Activated naive CD4-positive, alpha-beta T cell treated with anti-CD3 and anti-CD28 coated beads for 36 hours (primary cell): ENCODE measurements around the gene TAS2R40. TPM values are rescaled to one million over a fixed set of nuclear protein-coding genes. Genes with fewer than 3 reads are reported as not detected.
"Not testable (repeated sequence)": the region's sequence is repeated elsewhere in the genome, so short reads cannot be mapped to it uniquely, and the experiment has no call there.

Experiments used
- CTCF ChIA-PET: fragments of 350-600 bp; sonication (Branson Sonifier 250); formaldehyde crosslinking; loops from one replicate; lab custom pipeline; 2021; ENCODE audit warnings: antibody characterized with exemption; lab: Charles Lee
- DNase-seq: peaks from one replicate; pipeline ENCODE4 v3.0.0-alpha.2; 2020
- H3K27ac Mint-ChIP-seq: one replicate; pipeline ENCODE4 v1.8.0; 2021; ENCODE audit warnings: mild to moderate bottlenecking, mixed read lengths
- H3K27me3 Mint-ChIP-seq: one replicate; pipeline ENCODE4 v1.8.0; 2021; ENCODE audit warnings: low read depth, mixed read lengths
- H3K36me3 Mint-ChIP-seq: one replicate; pipeline ENCODE4 v1.8.0; 2021; ENCODE audit warnings: low read depth, mixed read lengths
- H3K4me1 Mint-ChIP-seq: one replicate; pipeline ENCODE4 v1.8.0; 2021; ENCODE audit warnings: low read depth, mixed read lengths
- H3K4me3 Mint-ChIP-seq: one replicate; pipeline ENCODE4 v1.8.0; 2021; ENCODE audit warnings: mild to moderate bottlenecking, moderate library complexity, mixed read lengths
- H3K9me3 Mint-ChIP-seq: one replicate; pipeline ENCODE4 v1.8.0; 2021; ENCODE audit warnings: mixed read lengths
- intact Hi-C: fragments of 100-400 bp; cut with micrococcal nuclease; formaldehyde crosslinking; loops from one replicate; pipeline ENCODE4 v1.15.1; 2023
- total RNA-seq, 2 experiments: library from RNA; stranded (reverse); gene quantifications; one replicate each; pipeline ENCODE4 v1.2.3, GENCODE V29; 2021

The TAS2R40 gene
- total RNA-seq, 2 experiments from 2014 or later = not detected

- intact Hi-C loops = loop anchor here (10.0 kb wide), 1 partner anchor 1559 kb away; no protein-coding TSS in a partner anchor
- DNase-seq = no peak
- H3K36me3 Mint-ChIP-seq = peaks cover 8% of the 10 kb centered on the region
- peak overlapping the region; percentile 2 for H3K27ac Mint-ChIP-seq
- peaks cover 72% of the 10 kb centered on the region for H3K4me1 Mint-ChIP-seq
- peaks cover 12% of the 10 kb centered on the region for H3K9me3 Mint-ChIP-seq
- CTCF ChIA-PET = interaction anchor here (0.7 to 3.6 kb wide), 16 partner anchors 8 to 162 kb away, joined by 3 to 24 read pairs (median 4); partner anchors contain the start of genes CASP2 and GSTK1
- H3K27me3 Mint-ChIP-seq = no peaks in the 10 kb centered on the region
- no peak overlapping the region for H3K4me3 Mint-ChIP-seq
These were observed 33.7 kb downstream of the TAS2R40 start for GRCh38 chr7:143255564-143255963.

DNA sequence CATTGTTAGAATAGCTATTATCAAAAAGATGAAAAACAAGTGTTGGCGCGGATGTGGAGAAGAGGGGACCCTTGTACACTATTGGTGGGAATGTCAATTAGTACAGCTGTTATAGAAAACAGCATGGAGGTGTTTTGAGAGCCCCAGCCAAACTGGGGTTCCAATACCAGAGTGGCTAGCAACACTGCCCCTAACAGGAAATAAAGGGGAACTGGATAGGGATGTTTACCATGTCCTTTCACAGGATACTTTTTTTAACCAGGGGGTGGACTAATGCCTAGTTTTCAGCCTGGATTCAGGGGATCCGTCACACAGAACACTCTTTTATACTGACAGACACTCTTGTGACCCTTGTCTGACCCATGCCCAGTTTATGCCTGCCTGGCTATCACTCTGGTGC lies 34.5 kb downstream of the TAS2R40 start:
- H3K4me3 Mint-ChIP-seq = no peak overlapping the region
- no peak for DNase-seq
- no peaks in the 10 kb centered on the region for H3K27me3 Mint-ChIP-seq
- peaks cover 70% of the 10 kb centered on the region for H3K4me1 Mint-ChIP-seq
- peaks cover 8% of the 10 kb centered on the region for H3K36me3 Mint-ChIP-seq
- no peak overlapping the region for H3K27ac Mint-ChIP-seq
- intact Hi-C loops = loop anchor here (10.0 kb wide), 1 partner anchor 1558 kb away; no protein-coding TSS in a partner anchor
- CTCF ChIA-PET = interaction anchor here (0.7 to 3.6 kb wide), 11 partner anchors 11 to 161 kb away, joined by 3 to 24 read pairs (median 5); partner anchors contain the start of gene CASP2
- peaks cover 12% of the 10 kb centered on the region for H3K9me3 Mint-ChIP-seq

DNA sequence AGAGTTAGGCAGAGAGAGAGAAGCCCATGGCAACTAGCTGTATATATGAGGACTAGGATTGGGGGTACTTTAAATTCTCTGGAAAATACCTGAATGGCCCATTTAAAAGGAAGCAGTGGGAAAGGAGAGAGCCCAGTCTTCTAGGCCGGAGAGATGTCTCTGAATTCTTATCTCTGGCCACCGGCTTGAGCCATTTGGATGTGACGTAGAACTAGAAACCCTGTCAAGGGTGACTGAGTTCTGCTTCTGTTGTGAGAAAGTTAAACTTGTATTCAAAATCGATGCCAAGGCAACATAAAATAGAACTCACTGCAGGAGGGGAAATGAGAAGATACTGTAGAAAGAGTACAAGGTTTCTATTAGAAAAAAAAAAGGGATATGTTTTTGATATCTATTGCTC lies 35.1 kb downstream of the TAS2R40 start:
- Mint-ChIP-seq H3K4me1 (peaks cover 67% of the 10 kb centered on the region), H3K4me3 (no peak overlapping the region), H3K27me3 (no peaks in the 10 kb centered on the region), H3K9me3 (peaks cover 12% of the 10 kb centered on the region), H3K36me3 (peaks cover 8% of the 10 kb centered on the region), H3K27ac (no peak overlapping the region)
- CTCF ChIA-PET = interaction anchor here (0.7 to 3.6 kb wide), 10 partner anchors 11 to 151 kb away, joined by 3 to 24 read pairs (median 5); partner anchors contain the start of gene CASP2
- no peak for DNase-seq
- intact Hi-C loops = loop anchor here (10.0 kb wide), 1 partner anchor 1558 kb away; no protein-coding TSS in a partner anchor

- intact Hi-C loops = loop anchor here (10.0 kb wide), 1 partner anchor 1557 kb away; no protein-coding TSS in a partner anchor
- Mint-ChIP-seq H3K27me3 (no peaks in the 10 kb centered on the region), H3K9me3 (peaks cover 12% of the 10 kb centered on the region), H3K27ac (no peak overlapping the region), H3K36me3 (peaks cover 6% of the 10 kb centered on the region), H3K4me3 (no peak overlapping the region), H3K4me1 (peaks cover 65% of the 10 kb centered on the region)
- CTCF ChIA-PET = interaction anchor here (0.6 to 3.6 kb wide), 10 partner anchors 14 to 254 kb away, joined by 3 to 24 read pairs (median 5); no protein-coding TSS in a partner anchor
- DNase-seq = no peak
These were observed 35.7 kb downstream of the TAS2R40 start for GRCh38 chr7:143257501-143257900.

GRCh38 chr7:143258831-143259230 lies 37.0 kb downstream of the TAS2R40 start:
- peaks cover 7% of the 10 kb centered on the region for H3K9me3 Mint-ChIP-seq
- peaks cover 6% of the 10 kb centered on the region for H3K36me3 Mint-ChIP-seq
- peak overlapping the region; percentile 56 for H3K4me3 Mint-ChIP-seq
- H3K4me1 Mint-ChIP-seq = peaks cover 64% of the 10 kb centered on the region
- CTCF ChIA-PET = interaction anchor here (0.7 to 3.6 kb wide), 6 partner anchors 11 to 159 kb away, joined by 3 to 24 read pairs (median 4); partner anchors contain the start of gene CASP2
- peak; percentile 54 for DNase-seq
- H3K27me3 Mint-ChIP-seq = no peaks in the 10 kb centered on the region
- intact Hi-C loops = loop anchor here (1.0 to 10.0 kb wide), 4 partner anchors 8 to 1556 kb away; no protein-coding TSS in a partner anchor
- H3K27ac Mint-ChIP-seq = peak overlapping the region; percentile 85

- Mint-ChIP-seq H3K9me3 (peaks cover 1% of the 10 kb centered on the region), H3K36me3 (peaks cover 14% of the 10 kb centered on the region), H3K4me3 (no peak overlapping the region), H3K4me1 (peaks cover 67% of the 10 kb centered on the region), H3K27me3 (no peaks in the 10 kb centered on the region), H3K27ac (peak overlapping the region; percentile 85)
- intact Hi-C loops = loop anchor here (1.0 to 10.0 kb wide), 3 partner anchors 8 to 1575 kb away; partner anchors contain the start of gene TPK1
- CTCF ChIA-PET = interaction anchor here (0.6 to 1.8 kb wide), 3 partner anchors 19 to 40 kb away, joined by 3 to 15 read pairs (median 11); no protein-coding TSS in a partner anchor
- no peak for DNase-seq
These were observed 37.9 kb downstream of the TAS2R40 start for GRCh38 chr7:143259765-143260164.

- CTCF ChIA-PET = interaction anchor here (0.7 to 2.1 kb wide), 5 partner anchors 20 to 118 kb away, joined by 3 to 16 read pairs (median 5); partner anchors contain the start of gene CASP2
- no peak for DNase-seq
- Mint-ChIP-seq H3K27me3 (no peaks in the 10 kb centered on the region), H3K4me3 (peak overlapping the region; percentile 96), H3K27ac (peak overlapping the region; percentile 96), H3K4me1 (peaks cover 63% of the 10 kb centered on the region), H3K9me3 (peaks cover 1% of the 10 kb centered on the region), H3K36me3 (peaks cover 28% of the 10 kb centered on the region)
- intact Hi-C loops = loop anchor here (1.0 to 10.0 kb wide), 2 partner anchors 21 to 1573 kb away; partner anchors contain the start of gene TPK1
These were observed 40.1 kb downstream of the TAS2R40 start for GRCh38 chr7:143261901-143262300.

- Mint-ChIP-seq H3K4me1 (peaks cover 55% of the 10 kb centered on the region), H3K9me3 (peaks cover 1% of the 10 kb centered on the region), H3K27me3 (no peaks in the 10 kb centered on the region), H3K36me3 (peaks cover 38% of the 10 kb centered on the region), H3K27ac (peak within 1 kb of the TSS; percentile 96), H3K4me3 (peak within 1 kb of the TSS; percentile 96)
- intact Hi-C loops = loop anchor here (1.0 to 10.0 kb wide), 6 partner anchors 12 to 1571 kb away; partner anchors contain the start of genes CASP2 and TPK1
- DNase-seq = peak; percentile 90
- CTCF ChIA-PET = interaction anchor here (0.6 to 2.1 kb wide), 16 partner anchors 8 to 153 kb away, joined by 3 to 16 read pairs (median 4); partner anchors contain the start of gene CASP2
These were observed 41.7 kb downstream of the TAS2R40 start, which contains the start of gene GSTK1 for GRCh38 chr7:143263266-143264195. TSS of gene GSTK1 (plus strand) at chr7:143263441. CDS start at chr7:143263514, 73 bp downstream.

- H3K4me3 Mint-ChIP-seq = peak overlapping the region; percentile 96
- not testable (repeated sequence) for H3K27me3 Mint-ChIP-seq, H3K9me3 Mint-ChIP-seq, DNase-seq
- H3K36me3 Mint-ChIP-seq = peaks cover 45% of the 10 kb centered on the region
- peaks cover 52% of the 10 kb centered on the region for H3K4me1 Mint-ChIP-seq
- H3K27ac Mint-ChIP-seq = peak overlapping the region; percentile 96
- CTCF ChIA-PET = interaction anchor here (1.3 to 1.8 kb wide), 5 partner anchors 23 to 37 kb away, joined by 3 to 9 read pairs (median 4); partner anchors contain the start of gene CASP2
- intact Hi-C loops = loop anchor here (10.0 kb wide), 1 partner anchor 1571 kb away; the partner anchor contains the start of gene TPK1
These were observed 42.3 kb downstream of the TAS2R40 start for GRCh38 chr7:143264196-143264568.

DNA sequence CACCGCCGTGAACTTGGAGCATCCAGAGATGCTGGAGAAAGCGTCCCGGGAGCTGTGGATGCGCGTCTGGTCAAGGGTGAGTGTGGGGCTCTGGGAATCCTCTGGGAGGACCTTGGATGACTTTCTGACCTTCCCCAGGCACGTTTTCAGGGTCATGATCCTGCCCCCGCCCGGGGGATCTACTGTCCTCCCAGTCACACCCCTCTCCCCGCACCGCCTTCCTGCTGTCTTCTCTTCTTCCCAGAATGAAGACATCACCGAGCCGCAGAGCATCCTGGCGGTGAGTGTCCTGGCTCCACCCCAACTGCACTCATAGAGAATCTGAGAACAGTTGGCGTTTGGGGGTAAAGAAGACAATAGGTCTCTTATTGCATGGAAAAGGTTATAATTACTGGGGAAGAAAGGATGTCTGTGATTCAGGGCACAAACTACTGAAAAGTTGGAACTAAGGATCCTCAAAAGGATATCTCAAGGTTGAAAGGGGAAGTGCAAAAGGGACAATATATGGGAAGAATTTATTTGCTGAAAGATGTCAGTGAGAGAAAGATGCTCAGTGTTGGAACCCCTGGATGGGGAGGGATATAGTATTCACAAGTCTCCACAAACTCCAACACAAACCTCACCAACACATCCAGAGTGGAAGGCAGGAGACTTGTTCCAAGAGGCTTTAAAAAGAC lies 43.3 kb downstream of the TAS2R40 start:
- CTCF ChIA-PET = interaction anchor here (1.3 to 1.6 kb wide), 5 partner anchors 24 to 36 kb away, joined by 3 to 9 read pairs (median 4); no protein-coding TSS in a partner anchor
- no peak for DNase-seq
- Mint-ChIP-seq H3K27me3 (no peaks in the 10 kb centered on the region), H3K4me3 (peak overlapping the region; percentile 96), H3K36me3 (peaks cover 52% of the 10 kb centered on the region), H3K4me1 (peaks cover 51% of the 10 kb centered on the region), H3K27ac (peak overlapping the region; percentile 96), H3K9me3 (peaks cover 1% of the 10 kb centered on the region)
- intact Hi-C loops = loop anchor here (10.0 kb wide), 1 partner anchor 1570 kb away; the partner anchor contains the start of gene TPK1

DNA sequence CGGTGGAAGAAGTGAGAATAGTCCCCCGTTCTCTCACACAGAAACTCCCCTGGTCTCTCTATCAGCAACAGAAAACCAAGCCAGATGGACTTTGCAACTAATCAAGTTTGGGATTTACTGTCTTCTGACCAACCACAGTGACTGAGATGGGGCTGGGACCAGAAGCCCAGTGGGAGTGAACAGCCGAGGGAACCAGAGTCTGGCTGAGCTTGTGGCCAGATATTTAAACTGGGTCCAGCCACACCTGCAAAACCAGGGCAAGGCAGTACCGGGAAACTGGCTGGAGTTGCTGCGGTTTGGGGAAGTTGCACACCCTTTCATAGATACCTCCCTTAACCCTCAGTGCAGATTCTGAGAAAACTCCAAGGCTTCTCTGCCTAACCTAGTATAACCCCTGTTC lies 47.4 kb downstream of the TAS2R40 start:
- peaks cover 43% of the 10 kb centered on the region for H3K36me3 Mint-ChIP-seq
- peak overlapping the region; percentile 43 for H3K27ac Mint-ChIP-seq
- H3K4me3 Mint-ChIP-seq = no peak overlapping the region
- intact Hi-C loops = loop anchor here (10.0 kb wide), 1 partner anchor 1566 kb away; the partner anchor contains the start of gene TPK1
- no peaks in the 10 kb centered on the region for H3K9me3 Mint-ChIP-seq
- H3K4me1 Mint-ChIP-seq = peaks cover 50% of the 10 kb centered on the region
- no peaks in the 10 kb centered on the region for H3K27me3 Mint-ChIP-seq
- DNase-seq = no peak
- CTCF ChIA-PET = interaction anchor here (0.8 to 1.5 kb wide), 3 partner anchors 27 to 147 kb away, joined by 3 to 6 read pairs (median 4); no protein-coding TSS in a partner anchor
